IMR-90 (cell line): ENCODE measurements around the gene LRRC55. TPM values are rescaled to one million over a fixed set of nuclear protein-coding genes. Genes with fewer than 3 reads are reported as not detected.

Source experiments
- ATAC-seq: fragments of 200-7000 bp; cut with Tn5 transposase; 2 replicates; pipeline ENCODE4 v1.9.1; 2020; ENCODE audit warnings: low read depth, mild to moderate bottlenecking, moderate library complexity
- BruUV-seq: library from RNA; stranded (reverse); fragments of 400-500 nt; replicated peaks from 2 replicates; lab custom pipeline; 2021; lab: Mats Ljungman, UMichigan
- CTCF ChIA-PET: fragments of 300-600 bp; formaldehyde crosslinking; extraction: SDS; loops from one replicate; lab custom pipeline; 2021; ENCODE audit warnings: antibody characterized with exemption; lab: Yijun Ruan, JAX
- POLR2A ChIA-PET: fragments of 300-600 bp; sonication (Branson Sonifier 250); formaldehyde crosslinking; loops from one replicate; lab custom pipeline; 2022; ENCODE audit warnings: antibody characterized with exemption; ENCODE audit not compliant: unreplicated experiment; lab: Charles Lee
- DNase-seq: peaks from one replicate; pipeline ENCODE4 v3.0.0; 2013
- H2AFZ ChIP-seq: replicated peaks from 2 replicates; pipeline ENCODE3; 2013; ENCODE audit warnings: low read length, mild to moderate bottlenecking; ENCODE audit not compliant: poor library complexity
- H2AK5ac ChIP-seq: 2 replicates; pipeline ENCODE4 v1.6.1; 2013; ENCODE audit warnings: low read depth, low read length, inconsistent platforms
- H2AK9ac ChIP-seq: replicated peaks from 2 replicates; pipeline ENCODE3; 2013; ENCODE audit warnings: mild to moderate bottlenecking, low read depth, low read length, moderate library complexity; ENCODE audit not compliant: poor library complexity
- H2BK120ac ChIP-seq: 2 replicates; pipeline ENCODE4 v1.6.1; 2013; ENCODE audit warnings: low read depth, low read length, inconsistent platforms
- H2BK15ac ChIP-seq: 3 replicates; pipeline ENCODE4 v1.6.1; 2013; ENCODE audit warnings: low read depth, low read length, inconsistent platforms
- H2BK20ac ChIP-seq: 2 replicates; pipeline ENCODE4 v1.6.1; 2013; ENCODE audit warnings: low read depth, mild to moderate bottlenecking, inconsistent platforms, low read length, moderate library complexity
- H2BK5ac ChIP-seq: 2 replicates; pipeline ENCODE4 v1.6.1; 2013; ENCODE audit warnings: mild to moderate bottlenecking, low read depth, low read length, inconsistent platforms; ENCODE audit not compliant: poor library complexity, severe bottlenecking
- H3K14ac ChIP-seq: replicated peaks from 2 replicates; pipeline ENCODE4 v1.6.1; 2013; ENCODE audit warnings: low read depth, low read length, inconsistent platforms
- H3K18ac ChIP-seq: 2 replicates; pipeline ENCODE4 v1.6.1; 2013; ENCODE audit warnings: low read depth, low read length, control low read depth
- H3K23ac ChIP-seq: 2 replicates; pipeline ENCODE4 v1.6.1; 2013; ENCODE audit warnings: low read depth, low read length, inconsistent platforms
- H3K27ac ChIP-seq: 2 replicates; pipeline ENCODE4 v1.5.1; 2013; ENCODE audit warnings: mild to moderate bottlenecking, control low read depth, low read length; ENCODE audit not compliant: insufficient read depth
- H3K27me3 ChIP-seq: 2 replicates; pipeline ENCODE4 v1.6.1; 2013; ENCODE audit warnings: low read length; ENCODE audit not compliant: control insufficient read depth, insufficient read depth
- H3K36me3 ChIP-seq: 2 replicates; pipeline ENCODE4 v1.6.1; 2013; ENCODE audit warnings: low read length, mixed read lengths; ENCODE audit not compliant: control insufficient read depth, insufficient read depth
- H3K4ac ChIP-seq: 2 replicates; pipeline ENCODE4 v1.6.1; 2013; ENCODE audit warnings: low read depth, low read length, inconsistent platforms
- H3K4me1 ChIP-seq: 2 replicates; pipeline ENCODE4 v1.6.1; 2013; ENCODE audit warnings: low read length, mixed read lengths; ENCODE audit not compliant: control insufficient read depth, insufficient read depth
- H3K4me2 ChIP-seq: 2 replicates; pipeline ENCODE4 v1.6.1; 2013; ENCODE audit warnings: low read depth, mild to moderate bottlenecking, control low read depth, low read length, moderate library complexity
- H3K4me3 ChIP-seq: 2 replicates; pipeline ENCODE4 v1.5.1; 2013; ENCODE audit warnings: low read depth, mild to moderate bottlenecking, control low read depth, low read length, moderate library complexity; ENCODE audit not compliant: insufficient read depth
- H3K56ac ChIP-seq: 2 replicates; pipeline ENCODE4 v1.6.1; 2013; ENCODE audit warnings: low read length, inconsistent platforms; ENCODE audit not compliant: insufficient read depth; ENCODE audit errors: extremely low read depth
- H3K79me1 ChIP-seq, 2 experiments: 2 replicates each; pipeline ENCODE4 v1.6.1; 2013; ENCODE audit warnings: low read length in 2 of 2, inconsistent platforms in 1 of 2, low read depth in 1 of 2
- H3K9ac ChIP-seq: 2 replicates; pipeline ENCODE4 v1.6.1; 2013; ENCODE audit warnings: low read depth, low read length, control low read depth
- H3K9me1 ChIP-seq: 2 replicates; pipeline ENCODE4 v1.6.1; 2013; ENCODE audit warnings: low read length, inconsistent platforms; ENCODE audit not compliant: insufficient read depth
- H3K9me3 ChIP-seq: 2 replicates; pipeline ENCODE4 v1.6.1; 2013; ENCODE audit warnings: low read length; ENCODE audit not compliant: control insufficient read depth, insufficient read depth
- H4K20me1 ChIP-seq: 2 replicates; pipeline ENCODE4 v1.6.1; 2013; ENCODE audit warnings: low read length, inconsistent platforms; ENCODE audit not compliant: insufficient read depth
- H4K5ac ChIP-seq: 2 replicates; pipeline ENCODE4 v1.6.1; 2013; ENCODE audit warnings: mild to moderate bottlenecking, low read depth, low read length, control low read depth
- H4K8ac ChIP-seq, 2 experiments: 2 replicates each; pipeline ENCODE4 v1.6.1; 2013; ENCODE audit warnings: low read depth in 2 of 2, low read length in 2 of 2, control low read depth in 1 of 2, inconsistent platforms in 1 of 2
- H4K91ac ChIP-seq: 2 replicates; pipeline ENCODE4 v1.6.1; 2013; ENCODE audit warnings: low read depth, low read length, inconsistent platforms; ENCODE audit not compliant: insufficient read depth
- CEBPB ChIP-seq: IDR thresholded peaks from 2 replicates; pipeline ENCODE4 v1.6.1; 2012; ENCODE audit warnings: low read depth, low read length, improper control_type of control experiment
- CHD1 ChIP-seq: IDR thresholded peaks from 2 replicates; pipeline ENCODE4 v1.6.1; 2012; ENCODE audit warnings: low read depth, low read length, improper control_type of control experiment
- ELK1 ChIP-seq: fragments of 150-350 bp; IDR thresholded peaks from 2 replicates; pipeline ENCODE4 v1.6.1; 2016; ENCODE audit warnings: low read depth, mild to moderate bottlenecking, low read length, moderate library complexity, borderline replicate concordance
- MAFK ChIP-seq: IDR thresholded peaks from 2 replicates; pipeline ENCODE4 v1.6.1; 2012; ENCODE audit warnings: low read depth, low read length, improper control_type of control experiment
- MAZ ChIP-seq: IDR thresholded peaks from 2 replicates; pipeline ENCODE4 v1.6.1; 2012; ENCODE audit warnings: low read depth, mild to moderate bottlenecking, low read length, improper control_type of control experiment, moderate library complexity, borderline replicate concordance
- RAD21 ChIP-seq: IDR thresholded peaks from 2 replicates; pipeline ENCODE4 v1.6.1; 2012; ENCODE audit warnings: low read length, improper control_type of control experiment
- RCOR1 ChIP-seq: IDR thresholded peaks from 2 replicates; pipeline ENCODE4 v1.6.1; 2012; ENCODE audit warnings: mild to moderate bottlenecking, low read length, improper control_type of control experiment; ENCODE audit not compliant: insufficient replicate concordance
- WGBS, 2 experiments: methylation state at CpG; one replicate each; pipeline versions ENCODE4 v1.1.5 to v1.1.7; 2013; ENCODE audit warnings: missing lambda C conversion rate in 2 of 2; ENCODE audit not compliant: insufficient read length in 1 of 2; ENCODE audit errors: extremely low coverage in 2 of 2; 5-methylcytosine and 5-hydroxymethylcytosine counted together
- dilution Hi-C: fragments of 300-500 bp; cut with HindIII; formaldehyde crosslinking; loops from one replicate; pipeline ENCODE4 v1.14.3; 2018; ENCODE audit warnings: low sequenced_read_pairs; ENCODE audit not compliant: unreplicated experiment
- in situ Hi-C: fragments of 300-500 bp; cut with MboI; formaldehyde crosslinking; loops from 3 replicates; pipeline ENCODE4 v1.14.3; 2019; ENCODE audit warnings: low sequenced_read_pairs, inconsistent platforms, mixed read lengths
- intact Hi-C: fragments of 100-400 bp; cut with micrococcal nuclease; formaldehyde crosslinking; loops from 2 replicates; pipeline ENCODE4 v1.10.0; 2022
- polyA plus RNA-seq, 3 experiments: library from polyadenylated mRNA; depleted of rRNA; stranded (reverse); fragments of >200 nt; gene quantifications; 2 replicates each; pipeline ENCODE4 v1.2.3, GENCODE V29; 2012; ENCODE audit warnings: low replicate concordance in 1 of 3
- total RNA-seq: library from RNA; depleted of rRNA; stranded (reverse); fragments of >200 nt; gene quantifications from 2 replicates; pipeline ENCODE4 v1.2.3, GENCODE V29; 2012
- TF ChIP-seq, protein P1 (sequence below): conservative IDR thresholded peaks from 2 replicates; pipeline ENCODE4 v1.5.1; 2012; ENCODE audit warnings: mild to moderate bottlenecking, low read depth, low read length, improper control_type of control experiment

The LRRC55 gene
- total and polyA plus RNA-seq, 2 of the 4 experiments (the other 2 are of a cell fraction), result not detected

GRCh38 chr11:57222239-57222638 is 40.5 kb downstream of the LRRC55 start:
- Histone ChIP-seq H2BK120ac (no peak overlapping the region), H2AK5ac (no peak overlapping the region), H2BK5ac (no peak overlapping the region), H2BK15ac (no peak overlapping the region), H4K91ac (no peak overlapping the region), H3K4me2 (no peak overlapping the region), H4K8ac (no peak overlapping the region), H3K9me1 (peaks cover 9% of the 10 kb centered on the region; the same call in 1 of the 2 replicates), H2AK9ac (no peak overlapping the region), H3K9ac (no peak overlapping the region), H3K9me3 (no peaks in the 10 kb centered on the region), H2BK20ac (no peak overlapping the region), H3K14ac (no peak overlapping the region), H3K56ac (no peak overlapping the region), H3K4ac (no peak overlapping the region), H3K36me3 (no peaks in the 10 kb centered on the region), H3K27me3 (no peaks in the 10 kb centered on the region), H3K79me1 (no peaks in the 10 kb centered on the region), H2AFZ (no peak overlapping the region), H4K20me1 (no peaks in the 10 kb centered on the region), H3K18ac (no peak overlapping the region), H3K4me1 (peaks cover 3% of the 10 kb centered on the region), H4K5ac (no peak overlapping the region), H3K23ac (no peak overlapping the region), H3K27ac (no peak overlapping the region), H3K4me3 (no peak overlapping the region)
- ATAC-seq, result no peak
- BruUV-seq, result no TSS peak
- dilution Hi-C loops, result no loop called here
- intact Hi-C loops, result no loop called here
- WGBS, 2 experiments, result no CpG with 5 or more reads among the region's 1 CpG
- in situ Hi-C loops, result no loop called here
- no peak for DNase-seq
- no peak for TF ChIP-seq ELK1
- TF ChIP-seq MAZ, result no peak
- no peak for TF ChIP-seq CEBPB
- no peak for TF ChIP-seq CHD1
- TF ChIP-seq, protein P1, sequence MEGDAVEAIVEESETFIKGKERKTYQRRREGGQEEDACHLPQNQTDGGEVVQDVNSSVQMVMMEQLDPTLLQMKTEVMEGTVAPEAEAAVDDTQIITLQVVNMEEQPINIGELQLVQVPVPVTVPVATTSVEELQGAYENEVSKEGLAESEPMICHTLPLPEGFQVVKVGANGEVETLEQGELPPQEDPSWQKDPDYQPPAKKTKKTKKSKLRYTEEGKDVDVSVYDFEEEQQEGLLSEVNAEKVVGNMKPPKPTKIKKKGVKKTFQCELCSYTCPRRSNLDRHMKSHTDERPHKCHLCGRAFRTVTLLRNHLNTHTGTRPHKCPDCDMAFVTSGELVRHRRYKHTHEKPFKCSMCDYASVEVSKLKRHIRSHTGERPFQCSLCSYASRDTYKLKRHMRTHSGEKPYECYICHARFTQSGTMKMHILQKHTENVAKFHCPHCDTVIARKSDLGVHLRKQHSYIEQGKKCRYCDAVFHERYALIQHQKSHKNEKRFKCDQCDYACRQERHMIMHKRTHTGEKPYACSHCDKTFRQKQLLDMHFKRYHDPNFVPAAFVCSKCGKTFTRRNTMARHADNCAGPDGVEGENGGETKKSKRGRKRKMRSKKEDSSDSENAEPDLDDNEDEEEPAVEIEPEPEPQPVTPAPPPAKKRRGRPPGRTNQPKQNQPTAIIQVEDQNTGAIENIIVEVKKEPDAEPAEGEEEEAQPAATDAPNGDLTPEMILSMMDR, result no peak
- no peak for TF ChIP-seq RCOR1
- no peak for TF ChIP-seq MAFK
- no peak for TF ChIP-seq RAD21
- ChIA-PET CTCF (interaction anchor here (1.0 kb wide), 1 partner anchor 27 kb away, joined by 3 read pairs; no protein-coding TSS in a partner anchor), POLR2A (no interaction called here)
